Thoracic aorta (tissue), 2 donors: ENCODE results near the gene MFAP3L. TPM values are rescaled to one million over a fixed set of nuclear protein-coding genes. Genes with fewer than 3 reads are reported as not detected.

Source experiments
- ATAC-seq: fragments of 150-250 bp; one replicate; pipeline ENCODE4 v1.8.0; 2017; ENCODE audit warnings: low read depth; ENCODE audit not compliant: insufficient number of reproducible peaks, low FRiP score
- DNase-seq: peaks from one replicate; pipeline ENCODE4 v3.0.0-alpha.2; 2020; ENCODE audit warnings: low spot score
- H3K27ac ChIP-seq, 2 donors: fragments of 200-600 bp; sonication (generic); 1 replicate in 1 of 2; 2 replicates in 1 of 2; pipeline ENCODE4 v1.5.1; 2016; ENCODE audit warnings: mild to moderate bottlenecking in 2 of 2, moderate library complexity in 2 of 2
- H3K27me3 ChIP-seq: fragments of 200-600 bp; sonication (generic); replicated peaks from 2 replicates; pipeline ENCODE4 v1.6.0; 2016; ENCODE audit warnings: mild to moderate bottlenecking; ENCODE audit not compliant: insufficient read depth
- H3K36me3 ChIP-seq: fragments of 200-600 bp; sonication (generic); one replicate; pipeline ENCODE4 v1.5.1; 2016
- H3K4me1 ChIP-seq, 2 donors: fragments of 200-600 bp; sonication (generic); 1 replicate in 1 of 2; 2 replicates in 1 of 2; pipeline versions ENCODE4 v1.5.1 to v1.6.0; 2016; ENCODE audit warnings: low read depth in 2 of 2, mild to moderate bottlenecking in 1 of 2; ENCODE audit not compliant: control insufficient read depth in 1 of 2
- H3K4me3 ChIP-seq: fragments of 200-600 bp; sonication (generic); 2 replicates; pipeline ENCODE4 v1.5.1; 2016; ENCODE audit warnings: mild to moderate bottlenecking
- H3K9me3 ChIP-seq: fragments of 200-600 bp; sonication (generic); 2 replicates; pipeline ENCODE4 v1.5.1; 2016
- total RNA-seq, 2 donors: library from RNA; depleted of rRNA; stranded (reverse); fragments of >200 nt; gene quantifications; one replicate each; pipeline versions ENCODE4 v1.1.0 to v1.2.3, GENCODE V29; 2016
- TF ChIP-seq, protein P1 (sequence below): fragments of 200-600 bp; sonication (generic); IDR thresholded peaks from one replicate; pipeline ENCODE4 v1.5.1; 2019; ENCODE audit warnings: antibody characterized with exemption

The MFAP3L gene
- total RNA-seq, 2 donors from 2014 or later, result 11.4 to 15.2 TPM

DNA sequence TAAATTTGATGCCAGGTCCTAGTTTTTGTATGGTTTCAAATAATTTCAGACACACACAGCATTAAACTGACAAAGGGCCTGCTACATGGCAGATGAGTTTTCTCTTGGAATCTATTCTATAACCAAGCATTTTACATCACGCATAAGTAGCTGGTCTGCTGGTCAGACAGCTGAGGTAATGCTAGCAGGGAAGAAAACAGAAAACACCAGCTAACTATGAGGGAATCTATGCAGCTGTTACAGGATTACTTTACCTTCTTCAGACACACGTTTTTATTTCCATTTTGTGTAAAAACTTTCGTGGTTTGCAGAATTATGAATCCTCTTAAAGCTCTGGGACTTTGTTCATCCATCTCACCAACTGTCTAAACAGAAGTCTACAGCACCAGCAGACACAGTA lies 42.0 kb downstream of the MFAP3L start:
- TF ChIP-seq, protein P1, sequence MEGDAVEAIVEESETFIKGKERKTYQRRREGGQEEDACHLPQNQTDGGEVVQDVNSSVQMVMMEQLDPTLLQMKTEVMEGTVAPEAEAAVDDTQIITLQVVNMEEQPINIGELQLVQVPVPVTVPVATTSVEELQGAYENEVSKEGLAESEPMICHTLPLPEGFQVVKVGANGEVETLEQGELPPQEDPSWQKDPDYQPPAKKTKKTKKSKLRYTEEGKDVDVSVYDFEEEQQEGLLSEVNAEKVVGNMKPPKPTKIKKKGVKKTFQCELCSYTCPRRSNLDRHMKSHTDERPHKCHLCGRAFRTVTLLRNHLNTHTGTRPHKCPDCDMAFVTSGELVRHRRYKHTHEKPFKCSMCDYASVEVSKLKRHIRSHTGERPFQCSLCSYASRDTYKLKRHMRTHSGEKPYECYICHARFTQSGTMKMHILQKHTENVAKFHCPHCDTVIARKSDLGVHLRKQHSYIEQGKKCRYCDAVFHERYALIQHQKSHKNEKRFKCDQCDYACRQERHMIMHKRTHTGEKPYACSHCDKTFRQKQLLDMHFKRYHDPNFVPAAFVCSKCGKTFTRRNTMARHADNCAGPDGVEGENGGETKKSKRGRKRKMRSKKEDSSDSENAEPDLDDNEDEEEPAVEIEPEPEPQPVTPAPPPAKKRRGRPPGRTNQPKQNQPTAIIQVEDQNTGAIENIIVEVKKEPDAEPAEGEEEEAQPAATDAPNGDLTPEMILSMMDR, result no peak
- Histone ChIP-seq H3K9me3 (no peaks in the 10 kb centered on the region), H3K27me3 (no peaks in the 10 kb centered on the region), H3K4me3 (no peak overlapping the region), H3K4me1 (peaks cover 0 to 15% of the 10 kb centered on the region in 2 donors), H3K36me3 (no peaks in the 10 kb centered on the region), H3K27ac (no peak overlapping the region)
- DNase-seq (no peak), ATAC-seq (no peak)

DNA sequence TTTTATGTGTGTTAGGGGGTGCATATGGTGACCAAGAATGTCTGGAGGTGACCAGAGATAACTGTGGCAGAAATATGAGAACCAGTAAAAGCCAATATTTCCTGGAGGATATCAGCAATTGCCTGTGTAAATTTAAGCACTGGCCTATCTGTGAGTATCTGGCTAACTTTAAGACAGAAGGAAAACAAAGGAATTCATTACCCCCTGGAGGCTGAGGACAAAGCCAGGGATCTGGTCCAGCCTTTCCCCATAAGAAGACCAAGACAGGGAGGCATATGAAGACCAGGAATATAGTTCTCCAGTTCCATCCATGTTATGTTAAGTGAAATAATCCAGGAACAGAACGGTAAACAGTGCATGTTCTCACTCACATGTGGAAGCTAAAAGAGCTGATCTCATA lies 49.2 kb downstream of the MFAP3L start:
- H3K36me3 ChIP-seq, result no peaks in the 10 kb centered on the region
- peaks cover 0 to 3% of the 10 kb centered on the region in 2 donors for H3K4me1 ChIP-seq
- no peak overlapping the region for H3K27ac ChIP-seq
- TF ChIP-seq, protein P1, result no peak
- no peak overlapping the region for H3K4me3 ChIP-seq
- no peaks in the 10 kb centered on the region for H3K9me3 ChIP-seq
- ATAC-seq (no peak), DNase-seq (no peak)
- H3K27me3 ChIP-seq, result no peaks in the 10 kb centered on the region

DNA sequence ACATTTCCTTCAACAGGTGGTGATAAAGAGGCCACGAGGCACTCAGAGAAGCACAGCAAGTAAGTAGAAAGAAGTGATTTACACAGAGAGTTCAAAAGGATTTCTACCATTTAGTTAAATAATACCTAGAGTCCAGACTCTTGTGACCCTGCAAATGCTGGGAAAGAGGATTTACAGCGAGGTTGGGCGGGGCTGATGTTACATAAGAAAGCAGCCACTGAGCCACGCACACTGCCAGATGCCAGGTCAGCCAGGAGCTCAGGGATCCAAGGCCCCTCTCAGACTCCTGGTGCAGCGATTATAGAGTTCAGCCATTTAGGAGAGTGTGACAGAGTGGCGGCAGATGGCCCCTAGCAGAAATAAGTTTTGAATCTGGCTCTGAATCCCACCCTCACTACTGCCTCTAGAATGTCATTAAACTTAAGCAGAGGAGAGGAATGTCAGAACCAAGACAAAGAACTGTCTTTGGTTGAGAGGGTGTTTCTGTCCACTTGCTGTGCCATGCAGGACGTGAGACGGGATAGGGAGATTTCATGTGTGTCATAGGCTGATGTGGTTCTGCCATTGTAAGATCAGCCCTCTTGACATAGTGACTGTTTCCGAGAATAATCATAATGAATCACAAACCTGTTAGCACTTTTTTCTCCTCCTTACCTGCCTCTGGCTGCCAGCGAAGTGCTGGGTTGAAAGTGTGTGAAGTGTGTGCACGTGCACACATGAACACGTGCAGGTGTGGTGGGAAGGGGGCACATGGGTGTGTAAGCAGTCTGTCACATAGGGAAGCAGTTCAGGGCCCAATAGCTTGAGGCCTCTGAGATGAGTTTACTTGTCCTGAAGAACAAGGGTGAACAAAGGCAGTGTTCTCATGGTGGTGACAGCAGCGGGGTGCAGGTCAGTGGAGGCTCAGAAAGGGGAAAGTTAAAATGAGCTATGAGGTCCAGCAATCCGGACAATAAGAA lies 50.1 kb downstream of the MFAP3L start:
- no peak overlapping the region for H3K4me3 ChIP-seq
- H3K9me3 ChIP-seq, result no peaks in the 10 kb centered on the region
- TF ChIP-seq, protein P1, result no peak
- DNase-seq, result no peak
- no peaks in the 10 kb centered on the region for H3K27me3 ChIP-seq
- ATAC-seq, result no peak
- H3K4me1 ChIP-seq, result peaks cover 0 to 9% of the 10 kb centered on the region in 2 donors
- no peaks in the 10 kb centered on the region for H3K36me3 ChIP-seq
- no peak overlapping the region for H3K27ac ChIP-seq

DNA sequence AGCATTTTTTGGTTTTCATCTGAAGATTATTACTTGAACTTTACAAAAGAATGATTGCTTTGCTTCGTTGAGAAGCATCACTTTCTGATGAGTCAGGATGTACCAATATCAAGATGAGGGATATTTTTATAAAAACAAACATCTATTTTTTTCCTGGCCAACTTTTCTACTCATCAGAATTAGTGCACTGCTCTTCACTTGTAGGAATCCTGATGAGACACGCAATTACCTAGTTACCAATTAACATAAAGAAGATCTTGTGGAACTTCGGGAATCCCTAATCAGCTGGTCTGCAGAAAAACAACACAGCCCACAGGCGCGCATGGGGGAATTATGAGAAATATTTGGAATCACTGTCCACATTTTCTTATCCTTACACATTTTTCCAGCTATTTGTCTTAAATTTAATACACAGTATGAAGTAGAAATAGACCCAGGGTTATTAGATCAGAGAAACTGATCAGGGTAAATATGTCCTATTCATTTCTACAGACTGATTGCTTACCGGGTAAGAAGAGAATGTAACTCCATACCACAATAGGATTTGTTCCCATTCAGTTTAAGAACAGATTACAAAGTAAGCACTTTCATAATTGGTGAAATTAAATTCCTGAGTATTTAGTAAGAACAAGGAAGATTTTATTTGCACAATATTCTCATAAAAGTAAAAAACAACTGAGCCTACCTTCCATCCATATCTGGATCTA lies 50.9 kb downstream of the MFAP3L start:
- TF ChIP-seq, protein P1, result no peak
- no peak for ATAC-seq
- no peak overlapping the region for H3K27ac ChIP-seq
- no peak for DNase-seq
- no peaks in the 10 kb centered on the region for H3K9me3 ChIP-seq
- peaks cover 0 to 11% of the 10 kb centered on the region in 2 donors for H3K4me1 ChIP-seq
- H3K4me3 ChIP-seq, result no peak overlapping the region
- no peaks in the 10 kb centered on the region for H3K27me3 ChIP-seq
- no peaks in the 10 kb centered on the region for H3K36me3 ChIP-seq

DNA sequence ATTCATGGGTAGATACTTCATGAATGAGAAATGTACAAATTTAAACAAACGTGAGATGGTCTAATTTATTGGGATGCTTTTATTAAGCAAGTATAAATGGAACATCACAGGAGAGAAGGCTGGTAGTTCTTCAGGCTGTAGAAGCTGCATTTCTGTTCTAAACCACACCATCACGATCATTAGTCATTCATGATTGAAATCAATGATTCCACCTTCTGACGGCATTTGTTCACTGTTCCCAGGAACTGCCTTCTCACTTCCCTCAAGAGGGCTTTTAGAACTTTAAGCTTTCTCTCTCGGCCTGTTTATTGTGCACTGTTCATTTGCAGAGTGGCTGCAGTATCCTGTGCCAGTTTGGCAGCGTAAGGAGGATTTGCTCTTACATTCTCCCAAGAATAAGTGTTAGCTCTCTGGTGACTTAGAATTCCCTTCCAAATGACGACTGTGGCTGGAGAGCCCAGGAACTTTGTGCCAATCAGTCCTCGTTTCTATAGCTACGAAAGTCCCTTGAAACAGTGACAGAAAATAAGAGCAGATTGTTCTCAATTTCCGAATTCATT lies 54.7 kb downstream of the MFAP3L start:
- Histone ChIP-seq H3K27me3 (no peaks in the 10 kb centered on the region), H3K27ac (peak overlapping the region; percentile 16 to 51), H3K9me3 (no peaks in the 10 kb centered on the region), H3K36me3 (no peaks in the 10 kb centered on the region), H3K4me1 (peaks cover 5 to 23% of the 10 kb centered on the region in 2 donors), H3K4me3 (peak overlapping the region; percentile 58)
- TF ChIP-seq, protein P1, result no peak
- DNase-seq (no peak), ATAC-seq (peak; percentile 66)
